ENCODE results near the gene RASSF1. TPM values are rescaled to one million over a fixed set of nuclear protein-coding genes. Genes with fewer than 3 reads are reported as not detected.

The RASSF1 gene
- total and polyA plus RNA-seq, 2 of the 13 experiments (the other 11 are each of a cell fraction or from before 2014, with no cell fraction given): 10.2 to 27.5 TPM

DNA sequence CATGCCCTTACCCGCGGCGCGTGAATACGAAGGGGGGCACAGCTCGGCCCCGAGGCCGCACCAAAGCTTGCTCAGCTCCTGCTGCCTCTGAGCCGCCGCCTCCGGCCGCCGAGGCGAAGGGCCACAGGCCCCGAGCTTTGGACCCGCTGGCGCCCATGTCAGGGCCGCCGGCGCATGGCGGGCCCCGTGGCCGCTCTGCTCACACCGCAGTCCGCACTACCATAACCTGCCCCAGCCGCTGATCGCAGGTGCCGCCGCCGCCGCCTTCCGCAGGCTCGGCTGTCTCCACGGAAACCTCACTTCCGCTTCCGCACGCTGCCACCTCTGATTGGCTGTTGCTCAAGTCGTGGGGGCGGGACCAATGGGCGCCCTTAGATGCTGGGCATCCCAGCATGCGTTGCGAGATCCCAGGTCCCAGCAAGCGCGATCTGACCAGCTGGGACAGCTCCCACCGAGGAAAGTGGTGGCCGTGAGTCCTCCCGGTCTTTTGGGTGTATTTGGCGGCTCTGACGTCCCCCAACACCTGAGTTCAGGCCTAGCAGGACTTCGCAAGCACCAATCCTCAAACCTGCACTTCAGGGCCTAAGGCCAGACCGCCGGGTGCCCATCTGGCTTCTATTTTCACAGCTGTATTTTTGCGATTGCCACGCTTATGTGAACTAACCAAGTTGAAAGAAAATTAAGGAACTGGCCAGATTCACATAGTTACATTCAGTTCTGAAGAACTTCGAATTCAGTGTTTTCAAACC is 12.5 kb downstream of the RASSF1 start, which contains the start of gene TUSC2 (continued):
- TF ChIP-seq, protein P1, sequence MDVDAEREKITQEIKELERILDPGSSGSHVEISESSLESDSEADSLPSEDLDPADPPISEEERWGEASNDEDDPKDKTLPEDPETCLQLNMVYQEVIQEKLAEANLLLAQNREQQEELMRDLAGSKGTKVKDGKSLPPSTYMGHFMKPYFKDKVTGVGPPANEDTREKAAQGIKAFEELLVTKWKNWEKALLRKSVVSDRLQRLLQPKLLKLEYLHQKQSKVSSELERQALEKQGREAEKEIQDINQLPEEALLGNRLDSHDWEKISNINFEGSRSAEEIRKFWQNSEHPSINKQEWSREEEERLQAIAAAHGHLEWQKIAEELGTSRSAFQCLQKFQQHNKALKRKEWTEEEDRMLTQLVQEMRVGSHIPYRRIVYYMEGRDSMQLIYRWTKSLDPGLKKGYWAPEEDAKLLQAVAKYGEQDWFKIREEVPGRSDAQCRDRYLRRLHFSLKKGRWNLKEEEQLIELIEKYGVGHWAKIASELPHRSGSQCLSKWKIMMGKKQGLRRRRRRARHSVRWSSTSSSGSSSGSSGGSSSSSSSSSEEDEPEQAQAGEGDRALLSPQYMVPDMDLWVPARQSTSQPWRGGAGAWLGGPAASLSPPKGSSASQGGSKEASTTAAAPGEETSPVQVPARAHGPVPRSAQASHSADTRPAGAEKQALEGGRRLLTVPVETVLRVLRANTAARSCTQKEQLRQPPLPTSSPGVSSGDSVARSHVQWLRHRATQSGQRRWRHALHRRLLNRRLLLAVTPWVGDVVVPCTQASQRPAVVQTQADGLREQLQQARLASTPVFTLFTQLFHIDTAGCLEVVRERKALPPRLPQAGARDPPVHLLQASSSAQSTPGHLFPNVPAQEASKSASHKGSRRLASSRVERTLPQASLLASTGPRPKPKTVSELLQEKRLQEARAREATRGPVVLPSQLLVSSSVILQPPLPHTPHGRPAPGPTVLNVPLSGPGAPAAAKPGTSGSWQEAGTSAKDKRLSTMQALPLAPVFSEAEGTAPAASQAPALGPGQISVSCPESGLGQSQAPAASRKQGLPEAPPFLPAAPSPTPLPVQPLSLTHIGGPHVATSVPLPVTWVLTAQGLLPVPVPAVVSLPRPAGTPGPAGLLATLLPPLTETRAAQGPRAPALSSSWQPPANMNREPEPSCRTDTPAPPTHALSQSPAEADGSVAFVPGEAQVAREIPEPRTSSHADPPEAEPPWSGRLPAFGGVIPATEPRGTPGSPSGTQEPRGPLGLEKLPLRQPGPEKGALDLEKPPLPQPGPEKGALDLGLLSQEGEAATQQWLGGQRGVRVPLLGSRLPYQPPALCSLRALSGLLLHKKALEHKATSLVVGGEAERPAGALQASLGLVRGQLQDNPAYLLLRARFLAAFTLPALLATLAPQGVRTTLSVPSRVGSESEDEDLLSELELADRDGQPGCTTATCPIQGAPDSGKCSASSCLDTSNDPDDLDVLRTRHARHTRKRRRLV (CRISPR knock-in tag; IDR thresholded peaks at IDR 0.05): no peak
- TF ChIP-seq ZFP41 (CRISPR knock-in tag; IDR thresholded peaks at IDR 0.05; ENCODE audit: borderline replicate concordance): no peak
- TF ChIP-seq SRSF9 (IDR thresholded peaks at IDR 0.05; ENCODE audit: borderline replicate concordance, insufficient read depth, low read depth, low read length, poor library complexity, severe bottlenecking): no peak
- peak; percentile 90 for TF ChIP-seq KDM5A (IDR thresholded peaks at IDR 0.05; ENCODE audit: borderline replicate concordance, low read length)
- TF ChIP-seq ZNF577 (CRISPR knock-in tag; IDR thresholded peaks at IDR 0.05; ENCODE audit: borderline replicate concordance, low read depth): no peak
- TF ChIP-seq ADNP (CRISPR knock-in tag; IDR thresholded peaks at IDR 0.05): no peak
- no peak for TF ChIP-seq NR2F1 (CRISPR knock-in tag; IDR thresholded peaks at IDR 0.05)
- TF ChIP-seq, protein P2, sequence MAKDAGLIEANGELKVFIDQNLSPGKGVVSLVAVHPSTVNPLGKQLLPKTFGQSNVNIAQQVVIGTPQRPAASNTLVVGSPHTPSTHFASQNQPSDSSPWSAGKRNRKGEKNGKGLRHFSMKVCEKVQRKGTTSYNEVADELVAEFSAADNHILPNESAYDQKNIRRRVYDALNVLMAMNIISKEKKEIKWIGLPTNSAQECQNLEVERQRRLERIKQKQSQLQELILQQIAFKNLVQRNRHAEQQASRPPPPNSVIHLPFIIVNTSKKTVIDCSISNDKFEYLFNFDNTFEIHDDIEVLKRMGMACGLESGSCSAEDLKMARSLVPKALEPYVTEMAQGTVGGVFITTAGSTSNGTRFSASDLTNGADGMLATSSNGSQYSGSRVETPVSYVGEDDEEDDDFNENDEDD (CRISPR knock-in tag; IDR thresholded peaks at IDR 0.05; ENCODE audit: borderline replicate concordance): peak; percentile 69; the same call in 1 of the 2 replicates
- TF ChIP-seq, protein P3, sequence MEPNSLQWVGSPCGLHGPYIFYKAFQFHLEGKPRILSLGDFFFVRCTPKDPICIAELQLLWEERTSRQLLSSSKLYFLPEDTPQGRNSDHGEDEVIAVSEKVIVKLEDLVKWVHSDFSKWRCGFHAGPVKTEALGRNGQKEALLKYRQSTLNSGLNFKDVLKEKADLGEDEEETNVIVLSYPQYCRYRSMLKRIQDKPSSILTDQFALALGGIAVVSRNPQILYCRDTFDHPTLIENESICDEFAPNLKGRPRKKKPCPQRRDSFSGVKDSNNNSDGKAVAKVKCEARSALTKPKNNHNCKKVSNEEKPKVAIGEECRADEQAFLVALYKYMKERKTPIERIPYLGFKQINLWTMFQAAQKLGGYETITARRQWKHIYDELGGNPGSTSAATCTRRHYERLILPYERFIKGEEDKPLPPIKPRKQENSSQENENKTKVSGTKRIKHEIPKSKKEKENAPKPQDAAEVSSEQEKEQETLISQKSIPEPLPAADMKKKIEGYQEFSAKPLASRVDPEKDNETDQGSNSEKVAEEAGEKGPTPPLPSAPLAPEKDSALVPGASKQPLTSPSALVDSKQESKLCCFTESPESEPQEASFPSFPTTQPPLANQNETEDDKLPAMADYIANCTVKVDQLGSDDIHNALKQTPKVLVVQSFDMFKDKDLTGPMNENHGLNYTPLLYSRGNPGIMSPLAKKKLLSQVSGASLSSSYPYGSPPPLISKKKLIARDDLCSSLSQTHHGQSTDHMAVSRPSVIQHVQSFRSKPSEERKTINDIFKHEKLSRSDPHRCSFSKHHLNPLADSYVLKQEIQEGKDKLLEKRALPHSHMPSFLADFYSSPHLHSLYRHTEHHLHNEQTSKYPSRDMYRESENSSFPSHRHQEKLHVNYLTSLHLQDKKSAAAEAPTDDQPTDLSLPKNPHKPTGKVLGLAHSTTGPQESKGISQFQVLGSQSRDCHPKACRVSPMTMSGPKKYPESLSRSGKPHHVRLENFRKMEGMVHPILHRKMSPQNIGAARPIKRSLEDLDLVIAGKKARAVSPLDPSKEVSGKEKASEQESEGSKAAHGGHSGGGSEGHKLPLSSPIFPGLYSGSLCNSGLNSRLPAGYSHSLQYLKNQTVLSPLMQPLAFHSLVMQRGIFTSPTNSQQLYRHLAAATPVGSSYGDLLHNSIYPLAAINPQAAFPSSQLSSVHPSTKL (CRISPR knock-in tag; IDR thresholded peaks at IDR 0.05): peak; percentile 12; the same call in 1 of the 2 replicates
- TF ChIP-seq, protein P4, sequence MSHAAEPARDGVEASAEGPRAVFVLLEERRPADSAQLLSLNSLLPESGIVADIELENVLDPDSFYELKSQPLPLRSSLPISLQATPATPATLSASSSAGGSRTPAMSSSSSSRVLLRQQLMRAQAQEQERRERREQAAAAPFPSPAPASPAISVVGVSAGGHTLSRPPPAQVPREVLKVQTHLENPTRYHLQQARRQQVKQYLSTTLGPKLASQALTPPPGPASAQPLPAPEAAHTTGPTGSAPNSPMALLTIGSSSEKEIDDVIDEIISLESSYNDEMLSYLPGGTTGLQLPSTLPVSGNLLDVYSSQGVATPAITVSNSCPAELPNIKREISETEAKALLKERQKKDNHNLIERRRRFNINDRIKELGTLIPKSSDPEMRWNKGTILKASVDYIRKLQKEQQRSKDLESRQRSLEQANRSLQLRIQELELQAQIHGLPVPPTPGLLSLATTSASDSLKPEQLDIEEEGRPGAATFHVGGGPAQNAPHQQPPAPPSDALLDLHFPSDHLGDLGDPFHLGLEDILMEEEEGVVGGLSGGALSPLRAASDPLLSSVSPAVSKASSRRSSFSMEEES (CRISPR knock-in tag; IDR thresholded peaks at IDR 0.05): no peak
- no peak for TF ChIP-seq ZNF850 (CRISPR knock-in tag; conservative IDR thresholded peaks at IDR 0.05)
- TF ChIP-seq, protein P5, sequence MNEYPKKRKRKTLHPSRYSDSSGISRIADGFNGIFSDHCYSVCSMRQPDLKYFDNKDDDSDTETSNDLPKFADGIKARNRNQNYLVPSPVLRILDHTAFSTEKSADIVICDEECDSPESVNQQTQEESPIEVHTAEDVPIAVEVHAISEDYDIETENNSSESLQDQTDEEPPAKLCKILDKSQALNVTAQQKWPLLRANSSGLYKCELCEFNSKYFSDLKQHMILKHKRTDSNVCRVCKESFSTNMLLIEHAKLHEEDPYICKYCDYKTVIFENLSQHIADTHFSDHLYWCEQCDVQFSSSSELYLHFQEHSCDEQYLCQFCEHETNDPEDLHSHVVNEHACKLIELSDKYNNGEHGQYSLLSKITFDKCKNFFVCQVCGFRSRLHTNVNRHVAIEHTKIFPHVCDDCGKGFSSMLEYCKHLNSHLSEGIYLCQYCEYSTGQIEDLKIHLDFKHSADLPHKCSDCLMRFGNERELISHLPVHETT (CRISPR knock-in tag; conservative IDR thresholded peaks at IDR 0.05): 0 out of 2 replicates have a peak, but pooled peaks have one; percentile 33
- no peak for TF ChIP-seq ZNF138 (CRISPR knock-in tag; IDR thresholded peaks at IDR 0.05; ENCODE audit: low read depth)
